GM19395 (cell line): ENCODE results near the gene OSBP.
"Not testable (repeated sequence)": the region's sequence is repeated elsewhere in the genome, so short reads cannot be mapped to it uniquely, and the experiment has no call there.

Experiments
- ATAC-seq: cut with Tn5 transposase; IDR thresholded peaks from one replicate; pipeline ENCODE4 v1.9.1; 2021; ENCODE audit warnings: mild to moderate bottlenecking, moderate library complexity; ENCODE audit not compliant: unreplicated experiment

The OSBP gene

DNA sequence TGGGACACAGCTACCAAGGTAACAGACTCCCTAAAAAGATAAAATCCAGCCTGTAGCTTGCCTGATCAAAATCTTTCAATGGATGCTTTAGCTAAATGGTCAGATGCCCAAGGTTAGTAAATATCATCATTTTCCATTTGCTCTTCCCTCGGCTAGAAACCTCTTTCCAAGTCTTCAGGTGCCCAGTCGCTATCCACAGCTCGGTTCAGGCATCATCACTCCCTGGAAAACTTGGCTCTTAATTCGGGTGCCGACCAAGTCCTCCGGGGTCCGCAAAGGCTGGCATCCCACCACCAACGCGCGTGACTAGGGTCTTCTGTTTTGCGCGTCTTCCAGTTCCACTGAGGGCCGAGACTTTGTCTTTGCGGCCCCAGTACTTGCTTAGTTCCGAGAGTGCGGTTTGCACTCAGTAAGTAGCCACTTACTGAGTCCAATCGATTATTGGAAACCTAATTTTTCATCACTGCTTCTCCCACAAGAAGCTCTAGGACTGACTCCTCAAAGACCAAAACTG is 59.9 kb downstream of the OSBP start:
- no peak for ATAC-seq

DNA sequence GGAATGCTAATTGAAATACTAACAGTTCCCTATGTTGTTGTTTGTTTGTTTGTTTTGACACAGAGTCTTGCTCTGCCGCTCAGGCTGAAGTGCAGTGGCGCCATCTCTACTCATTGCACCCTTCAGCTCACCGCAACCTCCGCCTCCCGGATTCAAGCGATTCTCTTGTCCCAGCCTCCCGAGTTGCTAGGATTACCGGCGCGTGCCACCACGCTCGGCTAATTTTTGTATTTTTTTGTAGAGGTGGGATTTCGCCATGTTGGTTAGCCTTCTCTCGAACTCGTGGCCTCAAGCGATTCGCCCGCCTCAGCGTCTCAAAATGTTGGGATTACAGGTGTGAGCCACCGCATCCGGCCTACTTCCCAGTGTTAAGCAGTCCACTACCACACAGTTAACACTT is 62.3 kb downstream of the OSBP start:
- ATAC-seq, result no peak

DNA sequence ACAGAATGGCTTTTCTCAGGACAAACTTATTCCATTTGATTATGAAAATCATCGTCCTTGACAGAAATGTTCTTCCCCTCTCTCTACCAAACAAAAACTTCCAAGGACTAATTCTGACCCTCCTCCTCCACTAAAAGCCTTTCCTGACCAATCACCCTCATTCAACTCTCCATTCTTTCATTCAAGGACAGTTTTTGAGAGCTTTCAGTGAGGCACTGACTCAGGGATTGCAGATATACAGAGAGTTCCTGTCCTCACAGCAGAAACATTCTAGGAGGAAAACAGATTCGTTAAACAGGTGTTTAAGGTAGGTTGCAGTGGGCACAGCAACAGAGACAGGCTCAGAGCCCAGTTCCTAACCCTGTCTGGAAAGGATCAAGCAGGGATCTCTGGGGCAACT is 62.7 kb downstream of the OSBP start:
- no peak for ATAC-seq

DNA sequence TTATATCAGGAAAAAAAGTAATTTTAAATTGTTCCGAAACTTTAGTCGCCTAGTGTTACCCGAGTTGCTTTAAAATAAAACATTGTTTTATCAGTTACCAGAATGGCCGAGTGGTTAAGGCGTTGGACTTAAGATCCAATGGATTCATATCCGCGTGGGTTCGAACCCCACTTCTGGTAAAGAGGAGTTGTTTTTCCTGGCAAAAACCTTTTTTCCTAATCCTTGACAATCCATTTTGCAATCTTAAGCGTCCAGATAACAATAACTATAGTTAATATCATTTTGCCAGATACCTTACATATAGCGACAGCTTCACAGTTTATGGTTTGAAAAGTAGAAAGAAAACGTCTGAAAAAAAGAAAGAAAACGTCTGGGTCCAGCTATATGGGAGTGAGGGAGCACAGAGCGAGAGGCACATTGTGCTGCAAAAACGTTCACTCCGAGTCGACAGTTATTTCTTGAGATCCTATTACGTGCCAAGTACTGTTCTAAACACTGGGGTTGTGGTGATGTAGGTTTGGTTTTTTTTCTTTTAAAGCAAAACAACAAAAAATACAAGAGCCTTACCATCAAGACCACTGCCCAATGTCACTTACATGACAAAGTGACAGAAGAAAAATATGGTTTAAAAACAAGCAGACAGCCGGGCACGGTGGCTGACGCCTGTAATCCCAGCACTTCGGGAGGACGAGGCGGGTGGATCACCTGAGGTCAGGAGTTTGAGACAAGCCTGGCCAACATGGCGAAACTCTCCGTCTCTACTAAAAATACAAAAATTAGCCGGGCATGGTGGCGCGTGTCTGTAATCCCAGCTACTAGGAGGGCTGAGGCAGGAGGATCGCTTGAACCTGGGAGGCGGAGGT is 63.7 kb downstream of the OSBP start:
- no peak for ATAC-seq

DNA sequence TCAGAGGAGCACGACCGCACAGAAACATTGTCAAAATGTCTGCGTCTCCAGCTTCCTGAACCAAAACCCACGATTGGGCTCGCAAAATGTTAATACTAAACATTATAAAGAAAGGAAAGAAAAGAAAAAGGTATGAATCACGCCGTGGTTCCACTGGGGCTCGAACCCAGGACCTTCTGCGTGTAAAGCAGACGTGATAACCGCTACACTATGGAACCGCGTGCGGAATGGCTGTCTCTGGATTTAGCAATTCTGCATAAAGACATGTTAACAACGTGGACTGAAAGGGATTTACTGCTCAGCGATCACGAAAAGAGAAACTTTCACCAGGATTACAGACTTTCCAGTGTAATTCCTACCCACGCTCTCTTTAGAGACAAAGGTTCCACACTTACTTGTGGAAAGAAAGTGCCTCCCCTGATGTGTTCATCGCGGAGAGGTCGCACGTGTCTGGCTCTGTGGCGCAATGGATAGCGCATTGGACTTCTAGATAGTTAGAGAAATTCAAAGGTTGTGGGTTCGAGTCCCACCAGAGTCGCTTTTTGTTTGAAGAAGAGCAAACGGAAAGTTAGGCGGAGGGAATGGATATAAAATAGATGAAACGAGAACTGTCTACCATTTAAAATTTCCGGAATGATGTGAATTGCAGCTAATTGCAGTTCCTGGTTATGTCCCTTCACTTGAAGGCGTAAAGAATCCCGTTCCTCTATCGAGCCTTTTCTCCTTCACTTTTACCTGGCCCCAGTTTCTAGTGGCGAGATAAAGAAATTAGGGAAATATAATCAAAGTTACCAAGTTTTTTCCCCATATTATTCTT is 64.5 kb downstream of the OSBP start:
- ATAC-seq, result peak; percentile 48

DNA sequence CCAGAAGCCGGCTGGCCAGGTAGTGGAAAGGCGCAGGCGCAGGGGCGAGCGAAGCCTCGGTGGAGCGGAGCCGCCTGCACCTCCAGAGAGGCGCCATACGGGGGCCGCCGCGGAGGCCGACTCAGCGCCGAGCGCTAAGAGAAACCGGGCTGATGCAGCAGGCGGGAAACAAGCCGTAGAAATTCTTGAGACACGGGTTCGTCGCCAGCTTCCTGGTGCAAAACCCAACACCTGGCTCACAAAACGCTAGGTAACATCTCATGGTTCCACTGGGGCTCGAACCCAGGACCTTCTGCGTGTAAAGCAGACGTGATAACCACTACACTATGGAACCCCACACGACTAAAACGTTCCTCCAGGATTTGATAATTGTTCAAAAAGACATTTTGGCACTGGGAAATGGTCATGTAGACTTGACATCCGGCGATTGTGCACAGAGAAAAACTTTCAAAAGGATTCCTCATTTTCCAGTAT is 65.2 kb downstream of the OSBP start:
- peak; percentile 85 for ATAC-seq

DNA sequence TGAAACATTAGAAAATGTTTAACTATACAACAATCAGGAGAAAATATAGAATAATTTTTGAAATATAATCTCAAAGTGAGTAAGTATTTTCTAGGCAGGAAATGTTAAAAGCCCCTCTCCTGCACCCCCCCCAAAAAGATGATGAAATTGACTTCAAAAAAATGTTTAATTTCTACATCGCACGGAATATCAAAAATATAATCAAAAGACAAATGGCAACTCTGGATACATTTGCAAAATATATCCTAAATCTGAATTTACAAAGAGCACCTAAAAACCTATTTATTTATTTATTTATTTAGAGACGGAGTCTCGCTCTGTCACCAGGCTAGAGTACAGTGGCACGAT is 67.3 kb downstream of the OSBP start:
- no peak for ATAC-seq

DNA sequence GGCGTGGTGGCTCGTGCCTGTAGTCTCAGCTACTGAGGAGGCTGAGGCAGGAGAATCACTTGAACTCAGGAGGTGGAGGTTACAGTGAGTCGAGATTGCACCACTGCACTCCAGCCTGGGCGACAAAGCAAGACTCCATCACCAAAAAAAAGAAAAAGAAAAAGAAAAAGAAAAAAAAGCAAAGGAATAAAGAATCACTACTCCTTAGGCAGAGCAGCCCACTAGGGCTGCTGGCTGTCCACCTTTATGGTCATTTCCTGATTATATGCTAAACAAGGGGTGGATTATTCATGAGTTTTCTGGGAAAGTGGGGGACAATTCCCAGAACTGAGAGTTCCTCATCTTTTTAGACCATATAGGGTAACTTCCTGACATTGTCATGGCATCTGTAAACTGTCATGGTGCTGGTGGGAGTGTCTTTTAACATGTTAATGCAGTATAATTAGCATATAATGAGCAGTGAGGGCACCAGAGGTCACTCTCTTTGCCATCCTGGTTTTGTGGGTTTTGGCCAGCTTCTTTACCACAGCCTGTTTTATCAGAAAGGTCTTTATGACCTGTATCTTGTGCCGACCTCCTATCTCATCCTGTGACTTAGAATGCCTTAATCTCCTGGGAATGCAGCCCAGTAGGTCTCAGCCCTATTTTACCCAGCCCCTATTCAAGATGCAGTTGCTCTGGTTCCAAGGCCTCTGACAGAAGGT is 67.8 kb downstream of the OSBP start:
- ATAC-seq, result not testable (repeated sequence)

DNA sequence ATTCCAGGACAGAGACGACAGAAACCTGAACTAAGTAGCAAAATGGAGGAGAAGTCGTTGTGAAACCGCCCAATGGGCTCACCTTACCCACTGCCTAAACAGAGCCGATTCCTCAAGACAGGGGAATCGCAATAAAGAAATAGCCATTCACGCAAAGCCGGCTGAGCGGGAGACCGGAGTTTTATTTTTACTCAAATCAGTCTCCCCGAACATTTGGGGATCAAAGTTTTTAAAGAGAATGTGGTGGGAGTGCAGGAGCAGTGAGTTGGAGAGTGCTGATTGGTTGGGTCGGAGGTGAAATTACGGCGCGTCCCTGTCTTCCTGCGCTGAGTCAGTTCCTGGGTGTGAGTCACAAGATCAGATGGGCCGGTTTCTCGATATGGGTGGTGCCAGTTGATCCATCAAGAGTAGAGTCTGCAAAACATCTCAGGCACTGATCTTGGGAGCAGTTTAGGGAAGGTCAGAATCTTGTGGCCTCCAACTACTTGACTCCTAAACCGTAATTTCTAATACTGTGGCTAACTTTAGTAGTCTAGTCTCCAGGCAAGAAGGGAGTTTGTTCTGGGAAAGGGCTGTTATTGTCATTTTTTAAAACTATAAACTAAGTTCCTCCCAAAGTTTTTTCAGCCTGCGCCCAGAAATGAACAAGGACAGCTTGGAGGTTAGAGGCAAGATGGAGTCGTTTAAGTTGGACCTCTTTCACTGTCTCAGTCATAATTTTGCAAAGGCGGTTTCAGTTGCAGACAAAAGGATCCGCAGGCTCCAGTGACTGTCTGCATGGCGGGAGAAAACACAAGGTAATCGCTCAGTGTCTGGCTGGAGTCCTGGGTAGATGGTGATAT is 70.2 kb downstream of the OSBP start:
- no peak for ATAC-seq

DNA sequence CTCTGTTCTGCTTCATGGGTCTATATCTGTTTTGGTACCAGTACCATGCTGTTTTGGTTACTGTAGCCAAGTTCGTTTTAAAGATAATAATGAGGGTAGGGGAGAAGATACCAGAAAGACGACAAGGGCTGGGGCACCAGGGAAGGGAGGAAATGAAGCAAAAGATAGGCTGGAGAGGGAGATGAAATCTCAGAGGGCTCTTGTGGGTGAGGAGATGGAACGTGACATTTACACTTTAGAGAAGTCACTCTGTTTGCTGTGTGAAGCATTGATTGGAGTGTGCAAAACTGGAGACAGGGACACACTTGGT is 70.8 kb downstream of the OSBP start:
- ATAC-seq, result no peak

DNA sequence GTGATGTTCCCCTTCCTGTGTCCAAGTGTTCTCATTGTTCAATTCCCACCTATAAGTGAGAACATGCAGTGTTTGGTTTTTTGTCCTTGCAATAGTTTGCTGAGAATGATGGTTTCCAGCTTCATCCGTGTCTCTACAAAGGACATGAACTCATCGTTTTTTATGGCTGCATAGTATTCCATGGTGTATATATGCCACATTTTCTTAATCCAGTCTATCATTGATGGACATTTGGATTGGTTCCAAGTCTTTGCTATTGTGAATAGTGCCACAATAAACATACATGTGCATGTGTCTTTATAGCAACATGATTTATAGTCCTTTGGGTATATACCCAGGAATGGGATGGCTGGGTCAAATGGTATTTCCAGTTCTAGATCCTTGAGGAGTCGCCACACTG is 71.9 kb downstream of the OSBP start:
- not testable (repeated sequence) for ATAC-seq

DNA sequence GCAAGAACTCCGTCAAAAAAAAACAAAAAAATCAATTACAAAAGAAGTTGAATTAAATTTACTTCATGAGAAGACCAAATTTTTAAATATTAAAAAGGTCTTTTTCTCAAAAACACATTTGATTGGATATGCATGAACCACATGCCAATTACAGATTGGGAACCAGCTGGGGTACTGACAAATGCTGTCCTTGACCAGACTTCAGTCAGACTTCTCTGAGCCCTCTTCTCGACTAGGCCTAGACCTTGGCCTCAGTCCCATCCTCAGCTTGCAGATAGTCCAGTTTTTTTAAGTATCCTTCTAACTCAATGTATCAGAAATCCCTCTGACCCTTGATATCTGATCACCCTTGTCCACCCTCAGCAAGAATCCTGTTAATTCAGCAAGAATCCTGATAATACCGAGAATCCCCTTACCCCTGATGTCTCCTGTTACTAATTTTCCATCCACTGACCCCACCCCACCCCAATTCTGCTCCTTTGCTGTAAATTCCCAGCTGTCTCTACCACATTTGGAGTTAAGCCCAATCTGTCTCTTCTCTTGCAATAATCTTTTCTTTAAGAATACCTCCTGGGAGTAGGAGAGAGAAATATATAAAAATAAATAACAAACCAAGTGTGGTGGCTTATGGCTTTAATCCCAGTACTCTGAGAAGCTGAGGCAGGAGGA is 73.3 kb downstream of the OSBP start:
- ATAC-seq, result no peak

DNA sequence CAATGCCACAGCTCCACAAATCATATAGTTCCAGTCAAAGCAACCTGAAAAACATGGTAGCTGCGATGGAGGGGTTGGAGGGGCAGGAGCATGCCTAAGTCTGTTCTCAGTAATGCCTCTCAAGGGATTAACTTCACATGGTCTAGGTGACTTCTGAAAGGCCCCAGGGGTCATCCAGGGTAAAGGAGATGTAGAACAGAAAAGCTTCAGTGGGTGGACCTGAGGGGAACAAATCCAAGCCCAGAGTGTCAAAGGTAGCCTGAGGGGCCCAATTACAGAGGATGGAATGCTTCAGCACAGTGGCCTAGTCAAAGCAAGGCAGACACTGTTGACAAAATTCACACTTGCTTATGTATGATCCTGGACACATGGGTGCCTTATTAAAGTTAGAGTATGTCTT is 80.9 kb downstream of the OSBP start:
- ATAC-seq, result no peak

DNA sequence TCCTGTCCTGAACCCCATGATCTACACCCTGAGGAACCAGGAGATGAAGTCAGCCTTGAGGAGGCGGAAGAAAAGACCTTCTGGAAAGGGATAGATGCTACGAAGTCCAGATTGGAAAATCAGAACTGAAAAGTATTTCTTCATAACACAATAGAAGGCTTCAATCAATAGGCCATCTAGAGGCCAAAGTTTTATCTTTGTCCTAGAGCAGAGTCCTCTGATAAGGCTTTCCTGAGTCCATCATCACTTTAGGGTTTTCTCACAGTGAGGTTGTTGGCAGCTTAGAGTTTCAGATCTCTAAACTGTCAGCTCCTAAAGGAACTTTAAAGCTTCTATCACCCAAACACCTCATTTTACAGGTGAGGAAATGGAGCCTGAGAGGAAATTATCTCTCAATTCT is 83.0 kb downstream of the OSBP start:
- no peak for ATAC-seq

DNA sequence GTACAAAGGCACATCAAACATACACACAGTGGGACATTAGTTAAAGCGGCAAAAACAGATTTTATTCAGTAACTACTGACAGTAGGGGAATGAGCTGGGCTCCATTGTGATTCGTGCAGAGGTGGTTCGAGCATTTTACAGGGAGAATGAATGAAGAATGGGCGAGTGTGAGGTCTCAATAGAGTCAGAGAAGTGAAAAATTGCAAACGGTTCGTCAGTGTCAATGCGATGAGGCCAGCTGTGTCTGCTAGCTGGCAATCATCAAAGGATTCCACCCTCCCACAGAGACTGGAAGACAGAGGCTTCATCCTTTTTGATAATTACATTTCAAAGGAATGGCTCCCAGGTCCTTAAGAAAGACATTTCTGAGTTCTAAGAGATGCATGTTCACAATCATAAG is 86.9 kb downstream of the OSBP start:
- ATAC-seq, result no peak
